ENCODE measurements around the gene DNAAF8.
"Not testable (repeated sequence)": the region's sequence is repeated elsewhere in the genome, so short reads cannot be mapped to it uniquely, and the experiment has no call there.

DNAAF8 gene

GRCh38 chr16:4723071-4723767 is 11.1 kb upstream of the DNAAF8 start:
- no peak for DNase-seq (ENCODE audit: low read depth in 1 of 2, low spot score in 1 of 2)

DNA sequence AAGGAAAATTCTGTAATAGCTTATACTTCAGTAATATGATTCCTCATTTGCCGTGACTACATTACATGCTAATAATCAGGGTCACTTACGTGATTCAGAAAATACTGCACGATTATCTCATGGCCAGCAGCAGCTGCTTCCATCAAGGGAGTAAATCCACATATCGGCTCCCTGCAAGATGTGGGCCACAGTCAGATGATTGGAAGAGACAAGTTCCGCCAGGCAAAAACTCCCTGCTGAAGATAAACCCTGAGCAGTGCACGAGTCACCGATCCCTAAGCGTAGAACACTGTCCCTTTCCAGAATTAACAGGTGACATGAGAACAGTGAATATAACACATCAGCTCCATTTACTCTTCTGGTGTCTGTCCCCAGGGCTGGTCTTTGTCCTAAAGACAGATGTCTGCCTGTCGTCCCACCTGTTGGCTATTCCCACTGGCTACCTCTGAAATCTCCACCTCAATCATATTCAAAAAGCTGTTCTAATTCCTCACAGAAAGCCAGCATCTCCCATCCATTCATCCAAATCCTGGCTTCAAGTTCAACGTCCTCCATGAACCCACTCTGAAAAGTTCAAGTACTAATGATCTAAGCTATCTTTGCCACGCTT is 9.6 kb upstream of the DNAAF8 start:
- DNase-seq (ENCODE audit: low read depth in 1 of 2, low spot score in 1 of 2), result no peak

DNA sequence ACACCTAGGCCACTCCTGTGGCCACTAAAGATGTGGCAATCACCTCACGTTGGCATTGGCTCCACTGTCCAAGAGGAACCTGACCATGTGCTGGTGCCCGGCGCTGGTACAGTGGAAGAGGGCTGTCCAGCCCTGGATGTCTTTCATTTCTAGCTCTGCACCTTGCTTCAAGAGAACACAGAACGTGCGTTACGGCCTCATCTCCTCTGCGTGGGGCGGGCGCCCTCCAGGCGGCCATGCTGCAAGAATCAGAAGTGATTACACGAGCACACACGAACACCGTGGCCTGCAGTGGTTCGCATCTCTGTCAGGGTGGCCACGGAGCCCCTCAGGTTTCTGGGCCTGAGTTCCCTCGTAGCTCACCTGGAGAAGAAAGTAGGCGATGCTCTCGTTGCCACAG is 7.7 kb upstream of the DNAAF8 start:
- no peak for DNase-seq (ENCODE audit: low read depth in 1 of 2, low spot score in 1 of 2)

- DNase-seq (ENCODE audit: low read depth in 1 of 2, low spot score in 1 of 2), result no peak
Observed at GRCh38 chr16:4728676-4729075, 5.7 kb upstream of the DNAAF8 start.

GRCh38 chr16:4729876-4730275 is 4.5 kb upstream of the DNAAF8 start:
- DNase-seq (ENCODE audit: low read depth in 1 of 2, low spot score in 1 of 2), result no peak

GRCh38 chr16:4733211-4733742 is 1.1 kb upstream of the DNAAF8 start:
- no peak for DNase-seq (ENCODE audit: low read depth in 1 of 2, low spot score in 1 of 2)

GRCh38 chr16:4733747-4734062 is 632 bp upstream of the DNAAF8 start:
- DNase-seq (ENCODE audit: low read depth in 1 of 2, low spot score in 1 of 2), result peak in 1 of 2 donors; percentile 25

GRCh38 chr16:4734730-4735535 is 596 bp downstream of the DNAAF8 start:
- peak; percentile 83 to 90 for DNase-seq (ENCODE audit: low read depth in 1 of 2, low spot score in 1 of 2)

DNA sequence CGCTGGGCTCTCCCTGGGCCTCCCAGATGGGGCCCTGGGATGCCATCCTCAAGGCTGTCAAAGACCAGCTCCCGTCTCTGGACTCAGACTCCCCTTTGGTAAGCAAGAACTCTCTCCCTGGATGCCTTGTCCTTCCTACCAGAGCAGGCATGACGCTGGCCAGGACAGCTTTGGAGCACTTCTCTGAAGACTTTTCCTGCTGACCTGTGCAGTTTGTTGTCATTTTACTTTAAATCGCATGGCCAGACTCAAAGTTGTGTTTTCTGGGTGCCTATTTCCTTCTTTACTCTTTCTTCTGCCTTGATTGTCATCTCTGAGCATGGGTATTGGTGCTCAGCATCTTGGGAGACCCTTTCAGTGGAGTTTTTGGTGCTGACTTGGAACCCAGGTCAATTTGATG is 2.2 kb downstream of the DNAAF8 start:
- DNase-seq (ENCODE audit: low read depth in 1 of 2, low spot score in 1 of 2), result no peak

GRCh38 chr16:4737545-4737944 is 3.2 kb downstream of the DNAAF8 start:
- DNase-seq (ENCODE audit: low read depth in 1 of 2, low spot score in 1 of 2), result no peak

DNA sequence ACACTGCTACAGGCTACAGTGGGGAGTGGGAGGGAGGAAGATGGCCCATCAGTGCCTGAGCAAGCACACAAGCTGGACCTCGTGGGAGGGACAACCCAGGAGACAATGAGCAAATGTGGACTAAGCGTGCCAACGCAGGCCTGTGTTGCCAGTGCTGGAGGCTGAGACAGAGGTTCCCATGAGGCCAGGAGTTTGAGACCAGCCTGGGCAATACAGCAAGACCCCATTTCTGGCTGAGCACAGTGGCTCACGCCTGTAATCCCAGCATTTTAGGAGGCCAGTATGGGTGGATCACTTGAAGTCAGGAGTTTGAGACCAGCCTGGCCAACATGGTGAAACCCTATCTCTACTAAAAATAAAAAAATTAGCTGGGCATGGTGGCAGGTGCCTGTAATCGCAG is 4.0 kb downstream of the DNAAF8 start:
- DNase-seq (ENCODE audit: low read depth in 1 of 2, low spot score in 1 of 2), result not testable (repeated sequence)

DNA sequence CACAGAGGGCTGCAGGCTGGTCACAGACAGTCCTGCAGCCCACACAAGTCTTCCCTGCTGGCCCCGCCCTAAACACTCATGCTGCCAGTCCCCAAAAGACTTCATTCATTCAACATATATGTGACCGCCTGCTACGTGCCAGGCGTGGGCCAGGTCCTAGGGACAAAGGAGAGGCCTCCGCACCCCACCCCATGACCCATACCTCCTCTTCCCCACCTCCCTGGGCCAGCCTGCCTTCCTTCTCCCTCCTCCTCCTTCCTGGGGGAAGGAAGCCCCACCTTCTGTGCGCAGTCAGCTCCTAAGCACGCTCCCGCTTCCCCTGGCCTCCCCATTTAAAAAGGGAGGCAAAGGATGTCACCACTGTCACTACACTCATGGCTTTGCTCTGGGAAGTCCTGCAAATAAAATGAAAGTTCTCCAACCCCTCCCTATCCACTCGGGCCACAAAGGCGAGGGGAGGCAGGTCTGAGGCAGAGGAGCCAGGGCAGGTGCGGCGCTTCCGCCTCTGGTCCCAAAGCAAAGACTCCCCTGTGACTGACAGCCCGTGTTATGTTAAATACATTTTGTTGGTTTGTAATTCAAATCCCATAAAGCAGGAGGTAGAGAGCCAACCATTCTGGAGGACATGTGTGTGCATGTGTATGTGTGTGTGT is 9.0 kb downstream of the DNAAF8 start:
- no peak for DNase-seq (ENCODE audit: low read depth in 1 of 2, low spot score in 1 of 2)

DNA sequence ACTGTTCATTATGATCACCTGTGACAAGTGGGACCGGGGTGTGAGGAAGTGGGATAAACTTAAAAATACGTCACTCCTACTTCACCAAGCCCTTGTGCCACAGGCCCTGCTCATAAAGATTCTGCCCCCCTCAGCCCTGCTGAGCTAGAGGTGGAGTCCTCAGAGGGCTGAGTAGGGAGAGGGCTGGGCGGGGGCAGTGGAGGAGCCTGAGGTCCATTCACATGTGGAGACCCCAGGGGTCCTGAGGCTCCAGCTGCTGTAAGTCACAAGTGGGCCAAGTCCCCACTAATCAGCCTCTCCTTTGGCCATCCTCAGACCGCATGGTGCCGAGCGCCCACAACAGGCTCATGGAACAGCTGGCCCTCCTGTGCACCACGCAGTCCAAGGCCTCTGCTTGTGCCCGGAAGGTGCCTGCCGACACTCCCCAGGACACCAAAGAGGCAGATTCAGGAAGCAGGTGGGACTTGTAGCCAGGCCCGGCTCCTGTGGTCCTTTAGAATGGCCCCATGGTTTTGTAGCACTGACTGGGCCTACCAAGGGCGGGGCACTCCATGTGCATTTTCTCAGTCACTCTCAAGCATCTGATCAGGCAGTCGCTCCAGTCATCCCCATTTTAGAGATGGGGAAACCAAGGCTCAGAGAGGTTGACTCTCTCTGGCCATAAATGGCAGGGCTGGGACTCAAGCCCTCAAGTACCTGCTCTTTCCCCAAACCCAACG is 10.4 kb downstream of the DNAAF8 start:
- no peak for DNase-seq (ENCODE audit: low read depth in 1 of 2, low spot score in 1 of 2)

GRCh38 chr16:4745274-4745569 is 10.9 kb downstream of the DNAAF8 start:
- DNase-seq (ENCODE audit: low read depth in 1 of 2, low spot score in 1 of 2), result no peak

- DNase-seq (ENCODE audit: low read depth in 1 of 2, low spot score in 1 of 2), result no peak
Observed at GRCh38 chr16:4746215-4746614, 11.9 kb downstream of the DNAAF8 start.

GRCh38 chr16:4746991-4747574 is 12.7 kb downstream of the DNAAF8 start:
- no peak for DNase-seq (ENCODE audit: low read depth in 1 of 2, low spot score in 1 of 2)

- DNase-seq (ENCODE audit: low read depth in 1 of 2, low spot score in 1 of 2), result no peak
Observed at GRCh38 chr16:4747906-4748681, 13.8 kb downstream of the DNAAF8 start.

DNA sequence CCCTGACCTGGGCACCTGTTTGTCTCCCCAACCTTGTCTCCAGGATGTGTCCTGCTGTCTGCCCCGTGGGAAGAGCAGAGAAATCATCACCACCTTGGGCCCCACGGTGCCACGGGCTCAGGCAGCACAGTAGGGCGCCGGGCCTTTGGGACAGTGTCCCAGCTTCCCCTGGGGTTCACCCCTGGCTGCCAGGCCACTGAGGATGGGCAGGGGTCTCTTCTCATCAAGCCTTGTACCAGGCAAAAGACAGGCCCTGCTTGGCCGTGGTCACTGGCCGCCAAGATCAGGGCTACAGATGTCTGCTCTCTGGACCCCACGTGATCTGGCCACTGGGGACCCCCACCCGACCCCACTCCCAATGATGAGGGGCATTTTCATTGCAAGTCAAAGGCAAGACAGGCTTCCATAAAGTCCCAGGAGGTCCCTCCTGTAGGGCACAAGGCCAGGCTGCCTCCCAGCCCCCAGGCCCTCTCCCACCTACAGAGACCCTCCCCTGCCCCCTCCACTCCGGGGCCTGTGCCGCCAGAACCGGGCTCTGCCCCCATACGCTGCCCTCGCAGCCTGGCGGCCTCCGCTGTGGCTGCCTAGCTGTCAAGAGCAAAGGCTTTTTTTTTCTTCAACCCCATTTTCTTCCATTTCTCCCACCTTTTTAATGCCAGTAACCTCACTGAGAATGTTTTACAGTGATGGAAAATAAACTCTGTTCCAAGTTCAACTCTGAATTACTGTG is 14.5 kb downstream of the DNAAF8 start:
- DNase-seq (ENCODE audit: low read depth in 1 of 2, low spot score in 1 of 2), result no peak

DNA sequence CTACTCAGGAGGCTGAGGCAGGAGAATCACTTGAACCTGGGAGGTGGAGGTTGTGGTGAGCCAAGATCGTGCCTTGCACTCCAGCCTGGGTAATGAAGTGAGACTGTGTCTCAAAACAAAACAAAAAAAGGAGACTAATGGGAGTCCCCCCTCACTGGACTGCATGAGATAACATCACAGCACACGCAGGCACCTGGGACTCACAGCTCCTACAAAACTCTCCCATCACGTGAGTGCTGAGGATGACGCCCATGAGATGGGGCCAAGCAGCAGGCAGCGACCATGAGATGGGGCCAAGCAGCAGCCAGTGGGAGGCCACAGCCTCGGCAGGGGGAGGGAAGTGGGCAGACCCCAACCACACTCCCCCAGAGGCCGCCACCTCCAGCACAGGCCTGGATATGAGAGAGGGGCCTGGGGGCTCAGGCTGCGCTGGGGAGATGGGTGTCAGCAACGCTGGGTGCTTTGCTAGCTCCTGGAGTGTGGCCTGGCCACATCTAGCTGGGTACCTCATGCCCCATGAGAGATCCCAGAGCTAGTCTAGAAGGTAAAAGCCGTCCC is 15.4 kb downstream of the DNAAF8 start:
- DNase-seq (ENCODE audit: low read depth in 1 of 2, low spot score in 1 of 2), result no peak
